ELF-1 (cell line): ENCODE results near the gene TMPRSS6.
A peak's percentile ranks its signal among the peaks of the same experiment; 100 is the strongest.
"Not testable (repeated sequence)": the region's sequence is repeated elsewhere in the genome, so short reads cannot be mapped to it uniquely, and the experiment has no call there.

Experiments used
- DNase-seq: peaks from one replicate; pipeline ENCODE4 v3.0.0-alpha.2; 2016; ENCODE audit warnings: low read depth, low spot score

The TMPRSS6 gene

GRCh38 chr22:37088750-37089408 is 20.6 kb downstream of the TMPRSS6 start:
- no peak for DNase-seq

GRCh38 chr22:37088108-37088605 is 21.4 kb downstream of the TMPRSS6 start:
- peak; percentile 42 for DNase-seq

- DNase-seq, result no peak
These were observed 23.3 kb downstream of the TMPRSS6 start for GRCh38 chr22:37086184-37086583.

DNA sequence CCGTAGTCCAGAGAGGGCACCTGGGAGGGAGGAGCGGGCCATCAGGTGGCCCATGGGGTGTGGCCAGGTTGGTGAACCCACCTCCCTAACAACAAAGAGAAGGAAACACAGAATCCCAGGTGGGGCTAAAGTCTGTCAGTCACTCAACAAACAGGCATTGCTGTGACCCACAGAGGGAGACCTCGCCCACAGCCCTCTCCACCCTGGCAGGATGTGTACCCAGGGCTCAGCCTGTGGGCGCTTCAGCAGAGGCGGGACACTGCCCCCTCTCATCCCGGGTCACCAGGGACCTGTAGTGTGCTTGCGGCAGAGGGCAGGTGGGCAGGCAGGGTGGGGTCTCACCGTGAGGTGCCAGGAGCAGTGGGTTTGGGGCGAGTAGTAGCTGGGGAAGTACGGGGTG is 25.1 kb downstream of the TMPRSS6 start:
- DNase-seq, result no peak

DNA sequence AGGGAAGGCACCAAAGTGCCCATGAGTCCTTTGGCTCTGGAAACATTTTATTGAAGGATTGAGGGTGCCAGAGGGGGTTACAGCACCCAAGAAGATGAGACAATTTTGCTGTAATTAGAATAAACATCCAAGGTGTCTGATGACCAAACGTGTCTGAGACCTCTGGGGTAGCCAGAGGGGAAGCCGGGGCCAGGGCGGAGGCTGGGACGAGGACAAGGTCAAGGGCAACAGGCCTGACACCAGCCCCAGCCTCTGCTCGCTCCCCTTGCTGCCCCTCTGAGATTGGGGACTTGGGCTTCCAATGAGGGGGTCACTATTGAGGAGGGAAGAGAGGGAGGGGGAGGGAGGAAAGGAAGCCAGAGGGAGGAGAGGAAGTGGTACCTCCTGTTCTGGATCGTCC is 25.6 kb downstream of the TMPRSS6 start:
- DNase-seq, result no peak

DNA sequence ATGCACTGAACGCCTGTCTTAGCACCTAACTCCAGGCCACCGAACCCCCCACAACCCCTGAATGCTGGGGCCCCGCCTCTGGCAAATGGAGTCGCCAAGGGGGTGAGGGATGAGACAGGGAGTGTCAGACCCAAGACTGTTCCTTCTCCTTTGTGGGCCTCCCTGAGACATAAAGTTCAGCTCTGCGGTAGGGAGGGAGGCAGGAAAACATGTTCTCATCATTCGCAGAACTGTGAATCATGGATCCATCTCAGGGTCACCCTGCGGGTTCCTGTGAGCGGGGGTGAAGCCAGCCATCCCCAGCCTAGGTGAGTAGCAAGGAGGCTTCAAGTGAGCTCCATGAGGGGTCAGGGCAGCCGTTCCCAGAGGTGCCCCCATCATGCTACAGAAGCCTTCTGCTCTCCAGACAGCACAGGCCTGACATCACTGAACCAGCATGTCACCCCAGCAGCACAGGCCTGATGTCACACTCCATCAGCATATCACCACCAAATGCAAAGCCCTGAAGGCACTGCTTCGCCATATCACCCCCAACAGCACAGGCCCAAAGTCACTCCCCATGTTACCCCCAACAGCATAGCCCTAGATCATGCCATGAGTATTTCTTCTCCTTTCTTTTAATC is 27.2 kb downstream of the TMPRSS6 start:
- no peak for DNase-seq

- no peak for DNase-seq
These were observed 28.7 kb downstream of the TMPRSS6 start for GRCh38 chr22:37080838-37081237.

DNA sequence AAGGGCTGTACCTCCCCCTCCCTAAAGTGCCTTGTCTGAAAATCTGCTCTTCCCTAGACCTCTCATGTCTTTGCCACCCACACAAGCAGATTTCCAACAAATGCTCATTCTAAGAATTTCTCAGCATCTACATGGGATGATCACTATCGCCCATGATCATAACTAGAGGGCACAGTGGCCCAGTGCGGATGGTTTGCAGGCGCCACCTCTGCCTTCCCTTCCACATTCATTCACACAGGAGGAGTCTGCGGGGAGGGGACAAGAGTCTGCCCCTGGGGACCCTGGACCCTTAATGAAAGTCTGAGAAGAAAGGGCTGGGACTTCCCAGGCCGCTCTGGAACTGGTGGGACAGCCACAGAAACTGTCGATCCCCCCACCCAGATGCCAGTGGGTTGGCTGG is 29.1 kb downstream of the TMPRSS6 start:
- no peak for DNase-seq

DNA sequence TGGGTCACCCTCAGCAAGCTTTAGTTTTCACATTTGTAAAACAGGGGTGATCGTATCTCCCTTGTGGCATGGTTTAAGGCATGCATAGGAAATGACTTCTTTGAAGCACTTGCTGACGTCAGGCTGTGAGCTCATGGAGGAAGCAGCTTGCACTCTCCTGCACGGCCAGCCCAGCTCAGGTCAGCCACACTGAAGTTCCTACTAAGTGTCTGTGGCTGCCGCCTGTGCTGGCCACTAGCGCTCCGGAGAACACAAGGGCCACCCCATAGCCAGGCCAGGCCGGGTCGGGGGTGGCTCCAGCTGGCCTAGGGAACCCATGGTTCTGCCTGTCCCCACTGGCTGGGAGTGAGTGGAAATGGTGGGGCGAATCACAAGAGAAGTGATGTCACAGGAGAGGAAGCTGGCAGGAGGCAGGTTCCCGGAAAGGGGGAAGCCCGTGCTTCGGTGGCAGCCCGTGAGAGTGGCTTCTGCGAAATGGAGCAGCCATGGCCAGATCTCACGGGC is 29.8 kb downstream of the TMPRSS6 start:
- DNase-seq, result peak; percentile 37

DNA sequence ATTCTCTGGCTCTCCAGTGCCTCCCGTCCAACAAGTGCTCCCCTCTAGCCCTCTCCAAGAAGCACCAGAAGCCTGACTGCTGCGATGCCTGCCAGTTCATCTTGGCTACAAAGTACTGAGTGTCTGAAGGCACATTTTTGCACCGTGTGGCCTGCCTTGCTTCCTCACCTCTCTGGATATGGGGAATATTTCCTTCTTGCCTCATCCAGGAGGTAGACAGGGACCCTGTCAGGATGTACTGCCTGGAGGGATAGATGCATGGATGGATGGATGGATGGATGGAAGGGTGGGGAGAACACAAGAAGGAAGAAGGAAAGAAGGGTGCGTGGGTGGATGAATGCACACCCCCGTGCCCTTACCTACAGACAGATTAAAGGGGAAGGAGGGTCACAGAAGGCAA is 30.4 kb downstream of the TMPRSS6 start:
- no peak for DNase-seq

DNA sequence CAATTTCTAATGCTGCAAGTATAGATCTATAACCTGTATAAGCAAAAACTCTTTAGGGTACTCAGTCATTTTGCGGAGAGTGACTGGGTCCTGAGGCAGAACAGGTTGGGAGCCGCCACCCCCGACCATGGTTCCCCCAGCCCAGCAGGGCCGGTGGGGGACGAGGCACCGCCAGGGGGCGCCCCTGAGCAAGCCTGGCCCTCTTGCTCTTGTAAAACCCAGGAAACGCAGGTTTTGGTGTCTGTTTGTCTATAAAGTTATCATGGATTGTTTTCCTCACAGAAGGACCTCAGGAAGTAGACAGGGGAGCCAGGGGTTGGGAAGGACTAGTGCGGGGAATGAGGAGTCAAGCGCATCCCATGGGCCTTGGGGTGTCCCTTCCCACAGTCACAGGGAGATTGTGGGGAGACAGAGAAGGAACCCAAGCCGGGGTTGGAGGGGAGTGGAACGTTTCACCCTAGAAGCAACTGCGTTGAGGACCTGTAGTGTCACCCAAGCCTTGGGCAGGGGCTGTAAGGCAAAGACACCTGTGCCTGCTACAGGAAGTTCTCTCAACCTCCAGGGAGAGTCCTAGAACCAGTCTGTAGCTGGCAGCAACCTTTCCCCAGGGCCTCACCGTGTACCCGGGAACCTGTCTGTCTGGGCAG is 31.6 kb downstream of the TMPRSS6 start:
- DNase-seq, result peak; percentile 84

GRCh38 chr22:37075822-37076433 is 33.6 kb downstream of the TMPRSS6 start:
- no peak for DNase-seq

- no peak for DNase-seq
These were observed 34.5 kb downstream of the TMPRSS6 start for GRCh38 chr22:37075046-37075445.

GRCh38 chr22:37074537-37074936 is 35.0 kb downstream of the TMPRSS6 start:
- DNase-seq, result no peak

GRCh38 chr22:37072673-37073072 is 36.8 kb downstream of the TMPRSS6 start:
- DNase-seq, result no peak

DNA sequence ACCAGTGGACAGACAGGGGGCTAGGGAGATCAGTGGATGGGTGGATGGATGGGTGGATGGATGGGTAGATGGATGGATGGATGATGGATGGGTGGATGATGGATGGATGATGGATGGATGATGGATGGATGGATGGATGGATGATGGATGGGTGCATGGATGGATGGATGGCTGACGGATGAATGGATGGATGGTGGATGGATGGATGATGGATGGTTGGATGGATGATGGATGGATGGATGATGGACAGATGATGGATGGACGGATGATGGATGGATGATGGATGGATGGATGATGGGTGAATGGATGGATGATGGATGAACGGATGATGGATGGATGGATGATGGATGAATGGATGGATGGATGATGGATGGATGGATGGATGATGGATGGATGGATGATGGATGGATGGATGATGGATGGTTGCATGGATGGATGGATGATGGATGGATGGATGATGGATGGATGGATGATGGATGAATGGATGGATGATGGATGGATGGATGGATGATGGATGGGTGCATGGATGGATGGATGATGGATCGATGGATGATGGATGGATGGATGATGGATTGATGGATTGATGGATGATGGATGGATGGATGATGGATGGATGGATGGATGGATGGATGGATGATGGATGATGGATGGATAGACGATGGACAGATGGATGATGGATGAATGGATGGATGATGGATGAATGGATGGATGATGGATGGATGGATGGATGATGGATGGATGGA is 37.5 kb downstream of the TMPRSS6 start:
- DNase-seq, result not testable (repeated sequence)

DNA sequence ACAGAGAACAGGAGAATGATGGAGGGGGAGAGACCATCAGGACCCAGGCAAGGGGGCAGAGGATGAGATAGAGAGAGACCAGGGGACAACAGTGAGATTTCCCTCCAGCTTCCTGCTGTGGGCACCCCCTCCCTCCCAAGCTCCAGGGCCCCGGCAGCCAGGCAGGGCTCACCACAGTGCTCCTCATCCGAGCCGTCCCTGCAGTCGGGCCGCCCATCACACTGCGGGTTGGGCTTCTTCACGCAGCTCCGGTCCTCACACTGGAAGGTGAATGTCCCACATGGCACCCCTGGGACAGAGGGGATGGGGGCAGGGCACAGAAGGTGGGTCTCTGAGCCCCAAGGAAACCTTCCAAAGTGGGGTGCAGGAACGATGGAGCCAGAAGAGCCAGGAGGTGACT is 38.8 kb downstream of the TMPRSS6 start:
- no peak for DNase-seq

GRCh38 chr22:37070334-37070733 is 39.2 kb downstream of the TMPRSS6 start:
- DNase-seq, result no peak

DNA sequence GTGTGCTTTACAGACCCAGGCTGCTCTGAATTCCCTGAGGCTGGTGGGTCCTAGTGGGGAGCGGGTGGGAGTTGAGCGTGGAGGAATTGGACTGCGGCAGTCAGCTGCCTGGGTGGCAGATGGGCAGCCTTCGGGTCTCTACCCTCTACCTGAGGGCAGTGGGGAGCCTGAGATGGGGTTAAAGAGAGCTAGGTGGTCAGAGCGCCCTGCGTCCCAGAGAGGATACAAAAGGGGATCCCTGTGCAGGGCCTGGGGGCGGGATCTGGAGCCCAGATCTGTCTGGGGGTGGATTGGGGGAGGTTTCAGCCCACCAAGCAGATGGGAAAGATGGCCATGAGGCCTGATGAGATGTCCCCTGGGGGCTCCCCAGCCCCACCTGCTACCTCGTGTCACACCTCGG is 39.8 kb downstream of the TMPRSS6 start:
- no peak for DNase-seq

DNA sequence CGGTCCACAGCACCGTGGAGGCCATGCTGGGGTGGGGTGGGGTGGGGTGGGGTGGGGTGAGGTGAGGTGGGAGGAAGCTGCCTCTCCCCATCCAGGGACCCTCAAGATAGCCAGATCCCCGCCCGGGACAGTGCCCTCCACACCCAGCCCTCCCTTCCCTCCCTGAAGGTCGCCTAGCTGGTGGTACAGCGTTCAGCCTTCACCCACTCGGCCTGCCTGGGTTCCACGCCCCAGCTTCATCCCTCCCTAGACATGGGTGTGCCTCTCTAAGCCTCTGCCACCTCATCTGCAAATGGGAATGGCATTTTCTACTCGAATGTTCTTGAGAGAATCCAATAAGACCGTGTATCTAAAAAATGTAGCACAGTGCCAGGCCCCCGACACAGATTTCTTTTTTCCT is 40.2 kb downstream of the TMPRSS6 start:
- DNase-seq, result no peak

GRCh38 chr22:37068859-37069258 is 40.7 kb downstream of the TMPRSS6 start:
- peak; percentile 56 for DNase-seq

GRCh38 chr22:37067428-37067827 is 42.1 kb downstream of the TMPRSS6 start:
- no peak for DNase-seq
